Measurements from ENCODE around the gene TM4SF18. TPM values are rescaled to one million over a fixed set of nuclear protein-coding genes. Genes with fewer than 3 reads are reported as not detected.
A peak's percentile ranks its signal among the peaks of the same experiment; 100 is the strongest.
"Not testable (repeated sequence)": the region's sequence is repeated elsewhere in the genome, so short reads cannot be mapped to it uniquely, and the experiment has no call there.

The TM4SF18 gene
- total RNA-seq = 10 to 100 TPM in 1 of 4 donors, 1 to 10 TPM in 3; 4.1 to 13.6 (median 5.9) TPM

DNA sequence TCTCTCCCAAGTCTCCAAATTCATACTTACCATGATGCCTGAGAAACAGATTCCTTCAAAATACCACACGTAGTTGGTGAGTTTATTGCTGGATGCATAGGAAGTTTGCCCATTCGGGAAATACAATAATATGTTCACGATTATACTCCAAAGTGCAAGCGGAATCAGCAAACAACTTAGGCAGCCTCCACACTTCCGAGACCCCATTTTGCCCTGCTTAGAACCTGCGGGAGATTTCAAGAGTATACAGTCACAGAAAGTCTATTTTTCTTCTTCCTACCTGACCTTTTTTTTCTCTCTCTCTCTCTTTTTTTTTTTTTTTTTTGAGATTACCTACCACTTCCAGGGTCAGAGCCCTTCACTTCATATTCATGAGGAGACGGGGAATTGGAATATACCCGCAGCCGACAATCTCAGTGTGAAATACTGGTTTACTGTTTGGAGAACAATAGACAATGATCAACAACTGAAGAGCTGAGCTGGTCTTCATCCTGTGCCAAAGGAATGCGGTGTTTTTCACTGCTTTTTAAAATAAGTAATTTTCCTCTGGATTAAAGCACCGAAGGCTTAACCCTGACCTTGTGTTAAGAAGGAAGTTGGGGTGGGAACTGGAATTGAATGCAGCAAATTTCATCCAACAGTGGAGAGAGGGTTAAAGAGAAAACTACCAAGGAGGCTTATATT lies at the start of gene TM4SF18:
Gene TM4SF18 (minus strand): TSS at position 461 of the 684 bp plus-strand sequence. CDS start 254 bp downstream, at position 207.
- no peak for DNase-seq
- intact Hi-C loops (cut with DNase I; ENCODE audit: low total_unique reads) = no loop called here
- in situ Hi-C loops (cut with MboI; ENCODE audit: low sequenced_read_pairs in 4 of 4) = no loop called here

DNA sequence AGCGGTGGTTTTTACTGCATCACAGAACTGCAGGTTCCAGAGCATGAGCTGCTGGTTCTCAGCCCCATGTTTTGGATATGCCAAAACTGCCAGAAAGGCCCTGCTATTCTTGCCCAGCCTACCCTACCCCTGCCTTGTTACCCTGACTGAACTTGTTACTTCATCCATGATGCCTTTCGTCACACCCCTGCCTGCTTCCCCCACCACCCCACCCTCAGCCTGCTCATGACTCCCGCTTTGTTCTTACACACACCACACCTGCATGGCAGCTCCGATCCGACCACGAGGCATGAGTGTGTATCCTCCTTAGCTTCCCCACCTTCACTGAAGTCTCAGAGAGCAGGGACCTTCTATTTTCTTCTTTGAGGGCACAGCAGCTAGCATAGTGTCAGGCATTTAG lies 49.1 kb upstream of the TM4SF18 start:
- Histone ChIP-seq H3K4me1 (peaks cover 4 to 7% of the 10 kb centered on the region in 2 donors), H3K4me3 (no peak overlapping the region), H3K36me3 (no peaks in the 10 kb centered on the region), H3K9me3 (no peaks in the 10 kb centered on the region), H3K27ac (no peak overlapping the region), H3K27me3 (no peaks in the 10 kb centered on the region)
- intact Hi-C loops (cut with DNase I; ENCODE audit: low total_unique reads) (no loop called here), in situ Hi-C loops (cut with MboI; ENCODE audit: low sequenced_read_pairs in 4 of 4) (loop anchor here in 1 of 4 donors (25.0 kb wide), 1 partner anchor 105 kb away; no protein-coding TSS in a partner anchor)
- DNase-seq = no peak
- ATAC-seq = no peak
- TF ChIP-seq POLR2A (IDR thresholded peaks at IDR 0.05) = no peak
- no peak for TF ChIP-seq CTCF (IDR thresholded peaks at IDR 0.05 in 4 of 5, conservative IDR thresholded peaks at IDR 0.05 in 1 of 5)

More for the DNA sequence above, at the start of gene TM4SF18:
- Histone ChIP-seq H3K9me3 (no peaks in the 10 kb centered on the region), H3K4me1 (no peaks in the 10 kb centered on the region), H3K27me3 (no peaks in the 10 kb centered on the region), H3K4me3 (peak within 1 kb of the TSS in 3 of 4 donors; percentile 13 to 43 (median 25)), H3K27ac (peak within 1 kb of the TSS; percentile 31 to 72 (median 58)), H3K36me3 (no peaks in the 10 kb centered on the region)
- TF ChIP-seq POLR2A (IDR thresholded peaks at IDR 0.05) (no peak), CTCF (IDR thresholded peaks at IDR 0.05 in 4 of 5, conservative IDR thresholded peaks at IDR 0.05 in 1 of 5) (no peak)
- ATAC-seq = no peak

GRCh38 chr3:149382101-149382467 lies 48.6 kb upstream of the TM4SF18 start:
- in situ Hi-C loops (cut with MboI; ENCODE audit: low sequenced_read_pairs in 4 of 4) = loop anchor here in 1 of 4 donors (25.0 kb wide), 1 partner anchor 105 kb away; no protein-coding TSS in a partner anchor
- no peaks in the 10 kb centered on the region for H3K36me3 ChIP-seq
- intact Hi-C loops (cut with DNase I; ENCODE audit: low total_unique reads) = no loop called here
- no peaks in the 10 kb centered on the region for H3K9me3 ChIP-seq
- no peak for ATAC-seq
- H3K4me1 ChIP-seq = peaks cover 4% of the 10 kb centered on the region in 2 donors
- TF ChIP-seq POLR2A (IDR thresholded peaks at IDR 0.05) (no peak), CTCF (IDR thresholded peaks at IDR 0.05 in 4 of 5, conservative IDR thresholded peaks at IDR 0.05 in 1 of 5) (no peak)
- H3K27ac ChIP-seq = no peak overlapping the region
- DNase-seq = no peak
- H3K27me3 ChIP-seq = no peaks in the 10 kb centered on the region
- H3K4me3 ChIP-seq = no peak overlapping the region

DNA sequence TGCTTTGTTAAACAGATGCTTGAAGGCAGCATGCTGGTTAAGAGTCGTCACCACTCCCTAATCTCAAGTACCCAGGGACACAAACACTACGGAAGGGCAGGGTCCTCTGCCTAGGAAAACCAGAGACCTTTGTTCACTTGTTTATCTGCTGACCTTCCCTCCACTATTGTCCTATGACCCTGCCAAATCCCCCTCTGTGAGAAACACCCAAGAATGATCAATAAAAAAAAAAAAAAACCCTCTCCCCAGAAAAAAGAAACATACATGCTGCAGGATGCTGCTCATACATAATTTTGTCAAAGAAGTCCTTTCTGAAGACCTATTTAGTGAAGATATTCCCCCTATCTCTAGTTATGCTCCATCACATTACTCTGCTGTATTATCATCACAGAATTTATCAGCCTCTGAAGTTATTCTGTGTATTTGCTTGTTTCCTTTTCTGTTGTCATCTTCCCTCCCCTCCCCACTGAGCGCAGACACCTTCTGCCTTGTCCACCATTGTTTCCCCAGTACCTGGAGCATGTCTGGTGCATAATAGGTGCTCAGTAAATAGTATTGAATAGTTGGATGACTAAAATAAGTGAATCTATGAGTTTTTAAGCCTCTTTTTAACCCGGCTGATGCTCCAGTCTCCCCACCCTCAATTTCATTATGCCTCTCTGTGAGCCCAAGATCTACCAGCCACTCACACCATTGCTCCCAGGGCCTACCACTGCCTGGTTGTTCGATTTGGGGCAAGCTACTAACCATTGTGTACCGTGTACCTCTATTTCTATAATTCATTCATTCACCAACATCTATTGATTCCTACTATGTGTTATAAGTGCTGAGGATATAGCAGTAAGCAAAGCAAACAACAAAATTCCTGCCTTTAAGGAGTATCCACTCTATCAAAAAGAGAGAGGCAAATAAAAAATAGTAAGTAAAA lies 48.0 kb upstream of the TM4SF18 start:
- in situ Hi-C loops (cut with MboI; ENCODE audit: low sequenced_read_pairs in 4 of 4) (loop anchor here in 1 of 4 donors (25.0 kb wide), 1 partner anchor 106 kb away; no protein-coding TSS in a partner anchor), intact Hi-C loops (cut with DNase I; ENCODE audit: low total_unique reads) (no loop called here)
- Histone ChIP-seq H3K4me1 (peaks cover 4% of the 10 kb centered on the region in 2 donors), H3K4me3 (no peak overlapping the region), H3K27me3 (no peaks in the 10 kb centered on the region), H3K9me3 (no peaks in the 10 kb centered on the region), H3K27ac (peak overlapping the region in 1 of 4 donors; percentile 18), H3K36me3 (no peaks in the 10 kb centered on the region)
- DNase-seq = no peak
- ATAC-seq = no peak
- TF ChIP-seq CTCF (IDR thresholded peaks at IDR 0.05 in 4 of 5, conservative IDR thresholded peaks at IDR 0.05 in 1 of 5) (no peak), POLR2A (IDR thresholded peaks at IDR 0.05) (no peak)

DNA sequence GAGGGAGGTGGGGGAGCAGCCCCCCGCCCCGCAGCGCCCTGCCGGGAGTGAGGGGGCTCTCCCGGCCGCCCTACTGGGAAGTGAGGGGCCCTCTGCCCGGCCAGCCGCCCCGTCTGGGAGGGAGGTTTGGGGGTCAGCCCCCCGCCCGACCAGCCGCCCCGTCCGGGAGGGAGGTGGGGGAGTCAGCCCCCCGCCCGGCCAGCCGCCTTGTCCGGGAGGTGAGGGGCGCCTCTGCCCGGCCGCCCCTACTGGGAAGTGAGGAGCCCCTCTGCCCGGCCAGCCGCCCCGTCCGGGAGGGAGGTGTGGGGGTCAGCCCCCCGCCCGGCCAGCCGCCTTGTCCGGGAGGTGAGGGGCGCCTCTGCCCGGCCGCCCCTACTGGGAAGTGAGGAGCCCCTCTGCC lies 46.8 kb upstream of the TM4SF18 start:
- H3K9me3 ChIP-seq; H3K27ac ChIP-seq; H3K27me3 ChIP-seq; intact Hi-C loops (cut with DNase I; ENCODE audit: low total_unique reads); H3K4me3 ChIP-seq; ATAC-seq; H3K4me1 ChIP-seq; DNase-seq; H3K36me3 ChIP-seq: not testable (repeated sequence)
- in situ Hi-C loops (cut with MboI; ENCODE audit: low sequenced_read_pairs in 4 of 4) = loop anchor here in 1 of 4 donors (25.0 kb wide), 1 partner anchor 107 kb away; no protein-coding TSS in a partner anchor

Data from gastrocnemius medialis (tissue), 4 donors.